C4-2B (cell line): ENCODE results near the gene GIPC1.
A peak's percentile ranks its signal among the peaks of the same experiment; 100 is the strongest.

Experiments used
- H3K27ac ChIP-seq: fragments of 450-650 bp; 2 replicates; pipeline ENCODE4 v1.5.1; 2017
- ZFX ChIP-seq: fragments of 450-650 bp; IDR thresholded peaks from 2 replicates; pipeline ENCODE4 v1.6.1; 2017
- TF ChIP-seq, protein P1 (sequence below): fragments of 450-650 bp; conservative IDR thresholded peaks from 2 replicates; pipeline ENCODE4 v1.5.1; 2017; ENCODE audit warnings: mild to moderate bottlenecking

Gene GIPC1

DNA sequence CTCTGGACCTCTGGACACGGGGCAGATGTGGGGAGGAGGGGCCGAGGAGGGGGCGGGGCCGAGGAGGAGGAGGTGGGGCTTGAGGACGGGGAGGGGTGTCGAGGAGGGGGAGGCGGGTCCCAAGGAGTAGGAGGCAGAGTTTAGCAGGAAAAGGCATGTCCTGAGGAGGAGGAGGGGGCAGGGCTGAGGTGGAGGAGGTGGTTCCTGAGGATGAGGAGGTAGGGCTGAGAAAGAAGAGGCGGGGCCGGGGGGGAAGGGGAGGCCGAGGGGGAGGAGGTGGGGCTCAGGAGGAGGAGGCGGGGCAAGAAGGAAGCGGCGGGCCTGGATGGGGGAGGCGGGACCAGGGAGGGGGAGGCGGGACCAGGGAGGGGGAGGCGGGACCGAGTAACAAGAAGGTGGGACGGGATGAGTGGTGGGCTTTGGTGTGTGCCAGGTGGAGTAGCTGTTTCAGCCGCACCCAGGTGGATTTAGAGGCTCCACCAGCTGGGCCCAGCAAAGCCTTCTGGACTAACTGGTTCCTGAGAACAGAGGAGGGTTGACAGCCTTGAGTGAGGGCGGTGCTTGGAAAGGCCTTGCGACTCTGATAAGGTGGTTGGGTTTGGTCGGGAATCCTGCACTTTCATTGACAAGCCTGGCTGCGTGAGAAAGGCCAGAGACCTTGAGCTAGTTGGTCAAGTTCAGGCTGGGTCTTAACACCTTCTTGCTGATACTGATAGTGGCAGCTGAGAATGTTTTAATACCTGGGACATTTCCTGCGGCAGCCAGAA lies 41.2 kb upstream of the GIPC1 start:
- peak overlapping the region; percentile 42 for H3K27ac ChIP-seq
- TF ChIP-seq, protein P1, sequence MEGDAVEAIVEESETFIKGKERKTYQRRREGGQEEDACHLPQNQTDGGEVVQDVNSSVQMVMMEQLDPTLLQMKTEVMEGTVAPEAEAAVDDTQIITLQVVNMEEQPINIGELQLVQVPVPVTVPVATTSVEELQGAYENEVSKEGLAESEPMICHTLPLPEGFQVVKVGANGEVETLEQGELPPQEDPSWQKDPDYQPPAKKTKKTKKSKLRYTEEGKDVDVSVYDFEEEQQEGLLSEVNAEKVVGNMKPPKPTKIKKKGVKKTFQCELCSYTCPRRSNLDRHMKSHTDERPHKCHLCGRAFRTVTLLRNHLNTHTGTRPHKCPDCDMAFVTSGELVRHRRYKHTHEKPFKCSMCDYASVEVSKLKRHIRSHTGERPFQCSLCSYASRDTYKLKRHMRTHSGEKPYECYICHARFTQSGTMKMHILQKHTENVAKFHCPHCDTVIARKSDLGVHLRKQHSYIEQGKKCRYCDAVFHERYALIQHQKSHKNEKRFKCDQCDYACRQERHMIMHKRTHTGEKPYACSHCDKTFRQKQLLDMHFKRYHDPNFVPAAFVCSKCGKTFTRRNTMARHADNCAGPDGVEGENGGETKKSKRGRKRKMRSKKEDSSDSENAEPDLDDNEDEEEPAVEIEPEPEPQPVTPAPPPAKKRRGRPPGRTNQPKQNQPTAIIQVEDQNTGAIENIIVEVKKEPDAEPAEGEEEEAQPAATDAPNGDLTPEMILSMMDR, result no peak
- no peak for TF ChIP-seq ZFX

- no peak for TF ChIP-seq ZFX
- TF ChIP-seq, protein P1, result no peak
- no peak overlapping the region for H3K27ac ChIP-seq
Observed at GRCh38 chr19:14533450-14533849, 37.5 kb upstream of the GIPC1 start.

DNA sequence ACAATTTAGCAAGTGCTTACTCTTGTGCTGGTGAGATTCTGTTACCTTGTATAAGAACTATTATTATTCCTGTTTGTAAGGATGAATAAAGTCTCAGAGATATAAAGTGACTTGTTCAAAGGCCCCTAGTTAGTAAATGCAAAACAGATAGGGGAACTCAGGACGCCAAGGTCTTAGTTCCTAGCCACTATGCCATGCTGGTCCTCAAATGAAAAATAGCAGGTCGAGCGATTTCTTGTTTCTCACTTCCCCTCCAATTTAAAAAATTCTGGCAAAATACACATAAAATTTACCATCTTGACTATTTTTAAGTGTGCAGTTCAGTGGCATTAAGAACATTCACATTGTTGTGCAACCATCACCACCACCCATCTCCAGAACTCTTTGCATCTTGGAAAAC lies 34.6 kb upstream of the GIPC1 start:
- TF ChIP-seq, protein P1, result no peak
- no peak for TF ChIP-seq ZFX
- H3K27ac ChIP-seq, result no peak overlapping the region

- TF ChIP-seq ZFX, result no peak
- TF ChIP-seq, protein P1, result no peak
- H3K27ac ChIP-seq, result peak overlapping the region; percentile 93
Observed at GRCh38 chr19:14530005-14530348, 34.0 kb upstream of the GIPC1 start.

DNA sequence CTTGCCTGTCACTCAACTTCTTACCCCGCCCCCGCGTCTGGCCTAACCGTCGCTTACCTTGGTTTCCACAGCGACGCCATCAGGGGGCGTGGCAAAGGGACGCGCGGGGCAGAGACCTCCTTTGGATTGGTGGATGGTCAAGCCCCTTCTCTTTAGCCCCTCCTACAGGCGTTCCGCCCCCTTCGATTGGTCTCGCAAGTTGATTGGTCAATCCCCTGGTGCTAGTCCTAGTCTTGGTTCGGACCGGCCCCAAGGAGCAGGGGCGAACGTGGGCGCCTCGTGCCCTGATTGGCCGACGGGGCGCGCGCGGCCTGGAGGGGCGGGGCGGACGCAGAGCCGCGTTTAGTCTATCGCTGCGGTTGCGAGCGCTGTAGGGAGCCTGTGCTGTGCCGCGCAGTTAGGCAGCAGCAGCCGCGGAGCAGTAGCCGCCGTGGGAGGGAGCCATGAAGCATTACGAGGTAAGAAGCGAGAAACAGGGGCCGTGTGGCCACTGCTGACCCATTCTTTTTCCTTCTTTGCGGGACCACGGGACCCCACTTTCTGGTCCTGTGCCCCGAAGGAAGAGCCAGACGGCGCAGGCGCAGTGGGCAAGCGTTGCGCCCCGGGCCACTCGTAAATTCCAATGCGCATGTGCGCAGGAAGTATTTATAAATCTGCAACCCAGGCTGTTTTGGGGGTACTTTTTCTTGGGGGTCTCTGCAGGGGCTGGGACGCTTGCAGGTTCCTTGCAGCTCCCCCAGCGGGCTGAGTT lies 33.5 kb upstream of the GIPC1 start, which contains the start of gene TECR:
TSS of gene TECR (plus strand) at position 341 of the 751 bp plus-strand sequence. CDS start at position 444, 103 bp downstream.
- TF ChIP-seq, protein P1, result no peak
- no peak for TF ChIP-seq ZFX
- peak within 1 kb of the TSS; percentile 93 for H3K27ac ChIP-seq

- TF ChIP-seq ZFX, result no peak
- TF ChIP-seq, protein P1, result no peak
- peak overlapping the region; percentile 93 for H3K27ac ChIP-seq
Observed at GRCh38 chr19:14528419-14529253, 32.7 kb upstream of the GIPC1 start.
